Sigmoid colon (tissue), 7 donors: Measurements from ENCODE around the gene ABCC9. TPM values are rescaled to one million over a fixed set of nuclear protein-coding genes. Genes with fewer than 3 reads are reported as not detected.
"Not testable (repeated sequence)": the region's sequence is repeated elsewhere in the genome, so short reads cannot be mapped to it uniquely, and the experiment has no call there.

ENCODE experiments used
- DNase-seq: peaks from one replicate; pipeline ENCODE4 v3.0.0-alpha.2; 2019
- H3K27ac ChIP-seq, 4 donors: fragments of 200-600 bp; sonication (generic); one replicate each; pipeline ENCODE4 v1.5.1; 2016 to 2019; ENCODE audit warnings: mild to moderate bottlenecking in 1 of 4
- H3K27me3 ChIP-seq, 3 donors: fragments of 200-600 bp; sonication (generic); one replicate each; pipeline ENCODE4 v1.5.1; 2019; ENCODE audit warnings: mild to moderate bottlenecking in 1 of 3
- H3K36me3 ChIP-seq, 4 donors: fragments of 200-600 bp; sonication (generic); one replicate each; pipeline ENCODE4 v1.5.1; 2016 to 2019
- H3K4me1 ChIP-seq, 4 donors: fragments of 200-600 bp; sonication (generic); one replicate each; pipeline ENCODE4 v1.5.1; 2017 to 2019
- H3K4me3 ChIP-seq, 4 donors: fragments of 200-600 bp; sonication (generic); one replicate each; pipeline ENCODE4 v1.5.1; 2017 to 2019; ENCODE audit warnings: mild to moderate bottlenecking in 2 of 4, moderate library complexity in 1 of 4
- H3K9me3 ChIP-seq, 4 donors: fragments of 200-600 bp in 3 of 4; sonication (generic) in 3 of 4; one replicate each; pipeline versions ENCODE4 v1.5.1 to v1.6.1; 2013 to 2019
- CTCF ChIP-seq, 4 experiments: fragments of 450-650 bp in 3 of 4; fragments of 200-600 bp in 1 of 4; IDR thresholded peaks; one replicate each; pipeline ENCODE4 v1.5.1; 2016 to 2019; ENCODE audit warnings: antibody characterized with exemption in 4 of 4, mild to moderate bottlenecking in 3 of 4, moderate library complexity in 2 of 4
- EP300 ChIP-seq, 4 donors: sonication (generic); formaldehyde crosslinking; IDR thresholded peaks; one replicate each; pipeline ENCODE4 v1.6.1; 2017; ENCODE audit warnings: antibody characterized with exemption in 4 of 4
- POLR2A ChIP-seq, 2 donors: fragments of 450-650 bp; IDR thresholded peaks; one replicate each; pipeline ENCODE4 v1.6.1; 2016; ENCODE audit warnings: antibody characterized with exemption in 2 of 2, mild to moderate bottlenecking in 2 of 2, moderate library complexity in 2 of 2
- POLR2AphosphoS5 ChIP-seq, 4 donors: sonication (generic); formaldehyde crosslinking; IDR thresholded peaks; one replicate each; pipeline ENCODE4 v1.6.1; 2017; ENCODE audit warnings: antibody characterized with exemption in 4 of 4
- WGBS, 2 donors: extraction: QIAGEN DNeasy Blood & Tissue Kit; methylation state at CpG; one replicate each; pipeline ENCODE4 v1.1.7; 2013; 5-methylcytosine and 5-hydroxymethylcytosine counted together
- intact Hi-C: fragments of 100-400 bp; cut with DNase I; formaldehyde crosslinking; loops from one replicate; pipeline ENCODE4 v1.15.1; 2023
- polyA plus RNA-seq, 3 donors: library from polyadenylated mRNA; stranded (reverse); fragments of 200-250 nt; gene quantifications; one replicate each; pipeline ENCODE4 v1.2.3, GENCODE V29; 2013
- total RNA-seq, 4 donors: library from RNA; depleted of rRNA; stranded (reverse); fragments of >200 nt; gene quantifications; one replicate each; pipeline ENCODE4 v1.1.0, GENCODE V29; 2016
- donor health status: healthy with polysubstance abuse.
- donor health status: Bipolar disorder and iron deficiency.
- donor health status: healthy.

The ABCC9 gene
- total and polyA plus RNA-seq, 7 donors, result 0.23 to 39.2 (median 28.2) TPM

DNA sequence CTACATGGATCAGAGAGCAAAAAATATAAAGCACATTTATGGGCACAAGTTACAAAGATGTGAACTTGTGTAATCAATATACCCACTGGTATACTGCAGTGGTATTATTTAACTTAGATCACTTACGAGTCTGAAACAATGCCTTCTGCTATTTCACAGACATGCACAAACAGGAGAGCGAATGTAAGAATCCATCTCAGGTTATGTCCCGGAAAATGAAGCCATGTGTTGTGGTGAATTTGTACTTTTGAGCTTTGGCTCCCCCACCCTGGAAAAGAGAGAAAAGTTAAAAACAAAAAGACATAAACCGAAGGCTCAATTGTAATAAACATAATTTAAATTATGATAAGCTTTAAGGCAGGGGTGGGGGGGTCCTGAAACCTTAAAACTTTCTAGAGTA, 7.6 kb downstream of the ABCC9 start:
- Histone ChIP-seq H3K27ac (no peak overlapping the region), H3K36me3 (peaks cover 0 to 40% (median 0%) of the 10 kb centered on the region in 4 donors), H3K9me3 (no peaks in the 10 kb centered on the region), H3K4me1 (peaks cover 0 to 2% (median 0%) of the 10 kb centered on the region in 4 donors), H3K4me3 (no peak overlapping the region), H3K27me3 (no peaks in the 10 kb centered on the region)
- DNase-seq, result no peak
- TF ChIP-seq EP300 (IDR thresholded peaks at IDR 0.05) (no peak), POLR2AphosphoS5 (IDR thresholded peaks at IDR 0.05) (no peak)
- intact Hi-C loops, result loop anchor here (10.0 kb wide), 1 partner anchor 51 kb away; no protein-coding TSS in a partner anchor
- 89% methylated on average over 4 of the region's 4 CpGs for WGBS, 2 donors

DNA sequence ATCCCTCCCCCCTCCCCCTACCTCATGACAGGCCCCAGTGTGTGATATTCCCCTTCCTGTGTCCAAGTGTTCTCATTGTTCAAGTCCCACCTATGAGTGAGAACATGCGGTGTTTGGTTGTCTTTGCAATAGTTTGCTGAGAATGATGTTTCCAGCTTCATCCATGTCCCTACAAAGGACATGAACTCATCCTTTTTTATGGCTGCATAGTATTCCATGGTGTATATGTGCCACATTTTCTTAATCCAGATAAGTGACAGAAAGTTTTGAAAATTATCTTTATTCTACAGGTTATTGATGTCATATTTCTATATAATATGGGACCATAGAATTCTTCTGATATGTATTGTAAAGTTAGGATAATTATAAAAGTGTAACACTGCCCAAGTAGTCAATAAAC, 11.3 kb downstream of the ABCC9 start:
- DNase-seq, H3K4me1 ChIP-seq, H3K9me3 ChIP-seq, H3K4me3 ChIP-seq, H3K27me3 ChIP-seq, H3K27ac ChIP-seq: not testable (repeated sequence)
- intact Hi-C loops, result loop anchor here (10.0 kb wide), 1 partner anchor 55 kb away; no protein-coding TSS in a partner anchor
- peaks cover 0 to 34% (median 0%) of the 10 kb centered on the region in 4 donors for H3K36me3 ChIP-seq
- 95 to 96% methylated on average over 1 of the region's 1 CpG for WGBS, 2 donors

DNA sequence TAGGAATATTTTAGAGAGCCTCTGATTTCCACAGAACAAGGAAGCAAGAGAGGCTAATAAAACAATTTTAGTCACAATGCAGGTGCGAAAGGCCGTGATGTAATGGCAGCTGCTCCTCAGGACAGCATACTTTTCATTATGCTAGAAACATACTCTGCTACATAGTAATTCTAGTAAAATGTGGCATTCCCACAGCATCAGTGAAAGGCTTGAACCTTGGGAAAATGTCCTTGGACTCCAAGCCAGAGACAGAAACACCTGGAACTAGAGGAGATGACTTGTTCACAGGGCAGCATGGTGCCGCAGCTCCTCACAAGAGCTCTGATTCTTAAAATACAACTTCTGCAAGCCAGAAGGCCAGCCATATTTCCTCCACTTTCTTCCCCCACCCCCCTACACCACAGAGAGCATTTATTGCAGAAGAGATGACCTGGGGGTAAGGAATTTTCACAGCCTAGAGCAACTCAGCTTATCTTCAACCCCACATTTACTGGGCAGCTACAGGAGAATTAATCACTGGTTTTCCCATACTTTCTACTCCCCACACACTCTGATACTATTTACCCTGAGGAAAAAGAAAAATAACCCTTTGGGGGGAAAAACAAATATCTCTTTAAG, 15.8 kb downstream of the ABCC9 start:
- no peaks in the 10 kb centered on the region for H3K27me3 ChIP-seq
- peaks cover 0 to 12% (median 0%) of the 10 kb centered on the region in 4 donors for H3K36me3 ChIP-seq
- TF ChIP-seq POLR2A (IDR thresholded peaks at IDR 0.05), result no peak
- H3K9me3 ChIP-seq, result no peaks in the 10 kb centered on the region
- no peak overlapping the region for H3K27ac ChIP-seq
- no peaks in the 10 kb centered on the region for H3K4me1 ChIP-seq
- 45 to 79% methylated on average over 3 of the region's 3 CpGs for WGBS, 2 donors
- DNase-seq, result no peak
- intact Hi-C loops, result no loop called here
- no peak overlapping the region for H3K4me3 ChIP-seq

DNA sequence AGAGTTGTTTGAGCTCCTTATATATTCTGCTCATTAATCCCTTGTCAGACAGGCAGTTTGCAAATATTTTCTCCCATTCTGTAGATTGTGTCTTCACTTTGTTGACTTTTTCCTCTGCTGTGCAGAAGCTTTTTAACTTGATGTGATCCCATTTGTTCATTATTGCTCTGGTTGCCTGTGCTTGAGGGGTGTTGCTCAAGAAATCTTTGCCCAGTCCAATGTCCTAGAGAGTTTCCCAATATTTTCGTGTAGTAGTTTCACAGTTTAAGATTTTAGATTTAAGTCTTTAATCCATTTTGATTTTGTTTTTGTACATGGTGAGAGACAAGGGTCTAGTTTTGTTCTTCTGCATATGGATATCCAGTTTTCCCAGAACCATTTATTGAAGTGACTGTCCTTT, 19.8 kb downstream of the ABCC9 start:
- H3K27ac ChIP-seq, result no peak overlapping the region
- 81 to 85% methylated on average over 1 of the region's 1 CpG for WGBS, 2 donors
- DNase-seq, result no peak
- no peaks in the 10 kb centered on the region for H3K4me1 ChIP-seq
- no peak for TF ChIP-seq POLR2AphosphoS5 (IDR thresholded peaks at IDR 0.05)
- TF ChIP-seq EP300 (IDR thresholded peaks at IDR 0.05), result no peak
- TF ChIP-seq POLR2A (IDR thresholded peaks at IDR 0.05), result no peak
- no peak for TF ChIP-seq CTCF (IDR thresholded peaks at IDR 0.05)
- no peaks in the 10 kb centered on the region for H3K27me3 ChIP-seq
- no peak overlapping the region for H3K4me3 ChIP-seq
- peaks cover 0 to 7% (median 0%) of the 10 kb centered on the region in 4 donors for H3K36me3 ChIP-seq
- no peaks in the 10 kb centered on the region for H3K9me3 ChIP-seq
- intact Hi-C loops, result no loop called here

GRCh38 chr12:21918456-21918855, 22.8 kb downstream of the ABCC9 start:
- no peak for TF ChIP-seq POLR2AphosphoS5 (IDR thresholded peaks at IDR 0.05)
- no peak for TF ChIP-seq EP300 (IDR thresholded peaks at IDR 0.05)
- TF ChIP-seq CTCF (IDR thresholded peaks at IDR 0.05), result no peak
- TF ChIP-seq POLR2A (IDR thresholded peaks at IDR 0.05), result no peak
- H3K9me3 ChIP-seq, result no peaks in the 10 kb centered on the region
- no peaks in the 10 kb centered on the region for H3K36me3 ChIP-seq
- WGBS, 2 donors, result 78 to 79% methylated on average over 3 of the region's 3 CpGs
- no peak overlapping the region for H3K4me3 ChIP-seq
- H3K27me3 ChIP-seq, result no peaks in the 10 kb centered on the region
- intact Hi-C loops, result no loop called here
- DNase-seq, result no peak
- no peak overlapping the region for H3K27ac ChIP-seq
- no peaks in the 10 kb centered on the region for H3K4me1 ChIP-seq

DNA sequence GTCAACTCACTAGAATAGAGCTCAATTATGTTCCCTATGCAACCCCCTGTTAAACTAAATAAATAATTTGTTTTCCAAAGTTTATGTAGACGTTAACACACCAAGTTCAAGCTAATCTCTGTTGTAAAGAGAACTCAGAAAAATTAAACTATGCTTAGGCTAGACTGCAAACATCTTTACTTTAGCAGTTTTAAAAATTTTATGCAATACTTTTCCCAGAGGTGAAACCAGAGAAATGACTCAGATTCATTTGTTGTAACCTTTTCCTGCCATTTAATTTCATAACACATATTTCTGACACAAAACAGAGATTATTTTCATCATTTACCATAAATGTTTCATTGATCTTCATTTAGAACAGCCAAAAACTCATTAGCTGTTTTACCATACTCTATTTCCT, 27.4 kb downstream of the ABCC9 start:
- WGBS, 2 donors, result 28 to 65% methylated on average over 1 of the region's 1 CpG
- no peak for DNase-seq
- Histone ChIP-seq H3K27me3 (no peaks in the 10 kb centered on the region), H3K4me1 (no peaks in the 10 kb centered on the region), H3K9me3 (no peaks in the 10 kb centered on the region), H3K36me3 (peaks cover 0 to 15% (median 0%) of the 10 kb centered on the region in 4 donors), H3K4me3 (no peak overlapping the region), H3K27ac (no peak overlapping the region)
- no peak for TF ChIP-seq POLR2A (IDR thresholded peaks at IDR 0.05)
- TF ChIP-seq POLR2AphosphoS5 (IDR thresholded peaks at IDR 0.05), result no peak
- TF ChIP-seq CTCF (IDR thresholded peaks at IDR 0.05), result no peak
- no peak for TF ChIP-seq EP300 (IDR thresholded peaks at IDR 0.05)
- intact Hi-C loops, result no loop called here
